Heart left ventricle (tissue), 16 donors: ENCODE measurements around the gene HAO2. TPM values are rescaled to one million over a fixed set of nuclear protein-coding genes. Genes with fewer than 3 reads are reported as not detected.

Experiments
- ATAC-seq, 4 donors: fragments of 200-7000 bp; cut with Tn5 transposase; one replicate each; pipeline ENCODE4 v1.9.1; 2020 to 2022; ENCODE audit warnings: moderate library complexity in 4 of 4, mild to moderate bottlenecking in 3 of 4, moderate number of reproducible peaks in 1 of 4
- DNase-seq, 5 donors: peaks; one replicate each; pipeline ENCODE4 v3.0.0-alpha.2; 2020
- H3K27ac ChIP-seq, 12 donors: fragments of 200-600 bp; sonication (generic) in 4 of 12; one replicate each; pipeline versions ENCODE4 v1.5.0 to v1.8.0; 2016 to 2022; ENCODE audit warnings: mild to moderate bottlenecking in 2 of 12
- H3K27me3 ChIP-seq, 9 donors: fragments of 200-600 bp; sonication (generic) in 2 of 9; one replicate each; pipeline versions ENCODE4 v1.5.1 to v1.8.0; 2016 to 2022; ENCODE audit warnings: mild to moderate bottlenecking in 3 of 9
- H3K36me3 ChIP-seq, 9 donors: fragments of 200-600 bp; sonication (generic) in 2 of 9; one replicate each; pipeline versions ENCODE4 v1.5.0 to v1.8.0; 2018 to 2022; ENCODE audit warnings: mild to moderate bottlenecking in 2 of 9
- H3K4me1 ChIP-seq, 12 donors: fragments of 200-600 bp; sonication (generic) in 4 of 12; one replicate each; pipeline versions ENCODE4 v1.5.0 to v1.8.0; 2016 to 2022; ENCODE audit warnings: mild to moderate bottlenecking in 3 of 12
- H3K4me3 ChIP-seq, 12 donors: fragments of 200-600 bp; sonication (generic) in 4 of 12; one replicate each; pipeline versions ENCODE4 v1.5.0 to v1.8.0; 2017 to 2022; ENCODE audit warnings: mild to moderate bottlenecking in 9 of 12, moderate library complexity in 4 of 12
- H3K9me3 ChIP-seq, 12 donors: fragments of 200-600 bp; sonication (generic) in 4 of 12; one replicate each; pipeline versions ENCODE4 v1.5.0 to v1.8.0; 2016 to 2022; ENCODE audit warnings: mild to moderate bottlenecking in 1 of 12
- POLR2A ChIP-seq, 2 donors: fragments of 450-650 bp; IDR thresholded peaks; one replicate each; pipeline ENCODE4 v1.6.1; 2017; ENCODE audit warnings: antibody characterized with exemption in 2 of 2, mild to moderate bottlenecking in 2 of 2, moderate library complexity in 2 of 2
- WGBS, 4 donors: extraction: QIAGEN DNeasy Blood & Tissue Kit in 2 of 4; methylation state at CpG; one replicate each; pipeline versions ENCODE4 v1.1.5 to v1.1.7; 2013 to 2018; 5-methylcytosine and 5-hydroxymethylcytosine counted together
- intact Hi-C, 10 donors: fragments of 100-400 bp; cut with DNase I; formaldehyde crosslinking; loops; one replicate each; pipeline versions ENCODE4 v1.11.1 to v1.14.2; 2022
- polyA plus RNA-seq, 2 donors: library from polyadenylated mRNA; stranded (reverse); fragments of 200-250 nt; gene quantifications; one replicate each; pipeline ENCODE4 v1.2.3, GENCODE V29; 2013
- total RNA-seq, 9 donors: library from RNA; depleted of rRNA in 2 of 9; stranded (reverse); fragments of >200 nt in 2 of 9; fragmentation: NEBNext Ultra II Directional in 3 of 9; extraction: Animal tissue kit (Norgen Biotek cat#: 25700) in 3 of 9; gene quantifications; one replicate each; pipeline versions ENCODE4 v1.1.0 to v1.2.4, GENCODE V29; 2016 to 2023
- TF ChIP-seq, protein P1 (sequence below), 12 donors: fragments of 200-600 bp; sonication (generic) in 4 of 12; IDR thresholded peaks; one replicate each; pipeline versions ENCODE4 v1.5.0 to v1.8.0; 2018 to 2022; ENCODE audit warnings: antibody characterized with exemption in 12 of 12, mild to moderate bottlenecking in 5 of 12
- donor health status: ischemic (EF 13 %, LVEDD 7.1; RV severe dilation, severe dysfunction).
- donor health status: healthy with polysubstance abuse.
- donor health status: DM: no; HTN: yes; CAD: no.
- donor health status: DM: no; HTN: no; CAD: no.
- donor health status: ischemic (EF 25% LVEDD 6.9; RV normal size, moderate dysfunction).
- donor health status: ischemic (EF 25% LVEDD 5.7; RV mildly dilated, moderate dysfunction).
- donor health status: healthy.
- donor health status: DM: yes; HTN: yes; CAD: no.
- donor health status: ischemic (EF 35%, LVEDD 5.7; RV mildly dilated, moderate dysfunction).
- donor health status: nonischemic (EF 11% LVEDD 7.7; RV severe dilation, severe dysfunction).
- donor health status: DM: yes; HTN: yes; CAD: no.
- donor health status: PGD.
- donor health status: ischemic (EF 29% LVEDD 5.4; RV normal size, mild dysfunction).
- donor health status: nonischemic (EF 23%, LVEDD 6.1; RV moderate dilation, normal function).

Gene HAO2
- total and polyA plus RNA-seq, 11 donors = not detected

DNA sequence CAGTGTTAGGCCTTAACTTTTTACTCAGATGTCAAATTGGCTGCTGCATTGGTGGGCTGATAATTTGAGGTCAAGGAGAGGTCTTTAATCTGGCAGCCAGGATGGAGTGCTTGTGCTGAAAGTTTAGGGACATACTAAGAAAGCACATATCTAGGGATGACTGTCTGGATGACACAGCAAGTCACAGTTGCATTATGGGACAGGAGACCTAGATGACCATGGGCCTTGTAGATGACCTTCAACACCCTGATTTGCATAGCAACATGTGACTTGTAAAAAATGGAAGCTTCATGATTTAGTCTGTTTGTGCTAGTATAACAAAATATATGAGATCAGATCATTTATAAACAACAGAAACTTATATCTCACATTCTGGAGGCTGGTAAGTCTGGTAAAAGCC lies 28.4 kb downstream of the HAO2 start:
- H3K27ac ChIP-seq = no peak overlapping the region
- peaks cover 0 to 2% (median 0%) of the 10 kb centered on the region in 12 donors for H3K9me3 ChIP-seq
- H3K27me3 ChIP-seq = peaks cover 0 to 3% (median 0%) of the 10 kb centered on the region in 9 donors
- no peak overlapping the region for H3K4me3 ChIP-seq
- no peak for ATAC-seq
- H3K36me3 ChIP-seq = no peaks in the 10 kb centered on the region
- intact Hi-C loops = no loop called here
- TF ChIP-seq, protein P1, sequence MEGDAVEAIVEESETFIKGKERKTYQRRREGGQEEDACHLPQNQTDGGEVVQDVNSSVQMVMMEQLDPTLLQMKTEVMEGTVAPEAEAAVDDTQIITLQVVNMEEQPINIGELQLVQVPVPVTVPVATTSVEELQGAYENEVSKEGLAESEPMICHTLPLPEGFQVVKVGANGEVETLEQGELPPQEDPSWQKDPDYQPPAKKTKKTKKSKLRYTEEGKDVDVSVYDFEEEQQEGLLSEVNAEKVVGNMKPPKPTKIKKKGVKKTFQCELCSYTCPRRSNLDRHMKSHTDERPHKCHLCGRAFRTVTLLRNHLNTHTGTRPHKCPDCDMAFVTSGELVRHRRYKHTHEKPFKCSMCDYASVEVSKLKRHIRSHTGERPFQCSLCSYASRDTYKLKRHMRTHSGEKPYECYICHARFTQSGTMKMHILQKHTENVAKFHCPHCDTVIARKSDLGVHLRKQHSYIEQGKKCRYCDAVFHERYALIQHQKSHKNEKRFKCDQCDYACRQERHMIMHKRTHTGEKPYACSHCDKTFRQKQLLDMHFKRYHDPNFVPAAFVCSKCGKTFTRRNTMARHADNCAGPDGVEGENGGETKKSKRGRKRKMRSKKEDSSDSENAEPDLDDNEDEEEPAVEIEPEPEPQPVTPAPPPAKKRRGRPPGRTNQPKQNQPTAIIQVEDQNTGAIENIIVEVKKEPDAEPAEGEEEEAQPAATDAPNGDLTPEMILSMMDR (IDR thresholded peaks at IDR 0.05) = no peak
- TF ChIP-seq POLR2A (IDR thresholded peaks at IDR 0.05) = no peak
- no peaks in the 10 kb centered on the region for H3K4me1 ChIP-seq
- DNase-seq = no peak

DNA sequence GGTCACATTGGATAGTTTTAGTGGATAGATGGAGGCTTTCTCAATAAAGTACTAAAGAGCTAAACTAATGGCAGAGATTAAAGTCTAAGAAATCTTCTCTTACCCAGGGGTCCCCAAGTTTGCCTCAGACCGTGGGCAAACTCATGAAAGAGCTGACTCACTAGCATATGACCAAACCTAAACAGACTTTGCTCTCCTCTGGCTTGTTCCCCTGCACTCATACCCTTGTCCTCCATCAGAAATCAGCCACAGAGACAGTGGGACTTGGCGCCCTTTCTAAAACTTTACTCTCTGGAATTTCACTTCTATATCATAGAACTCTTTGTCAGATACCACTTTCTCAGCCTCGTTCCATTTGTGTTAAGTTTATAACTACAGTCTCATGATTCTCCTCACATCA lies 29.4 kb downstream of the HAO2 start:
- intact Hi-C loops = no loop called here
- peaks cover 0 to 2% (median 0%) of the 10 kb centered on the region in 12 donors for H3K9me3 ChIP-seq
- no peak overlapping the region for H3K27ac ChIP-seq
- H3K4me1 ChIP-seq = no peaks in the 10 kb centered on the region
- 70 to 78% (median 73%) methylated on average over 3 of the region's 3 CpGs for WGBS, 4 donors
- TF ChIP-seq POLR2A (IDR thresholded peaks at IDR 0.05) = no peak
- TF ChIP-seq, protein P1 (IDR thresholded peaks at IDR 0.05) = no peak
- DNase-seq = no peak
- no peak for ATAC-seq
- peaks cover 0 to 3% (median 0%) of the 10 kb centered on the region in 9 donors for H3K27me3 ChIP-seq
- no peaks in the 10 kb centered on the region for H3K36me3 ChIP-seq
- no peak overlapping the region for H3K4me3 ChIP-seq

DNA sequence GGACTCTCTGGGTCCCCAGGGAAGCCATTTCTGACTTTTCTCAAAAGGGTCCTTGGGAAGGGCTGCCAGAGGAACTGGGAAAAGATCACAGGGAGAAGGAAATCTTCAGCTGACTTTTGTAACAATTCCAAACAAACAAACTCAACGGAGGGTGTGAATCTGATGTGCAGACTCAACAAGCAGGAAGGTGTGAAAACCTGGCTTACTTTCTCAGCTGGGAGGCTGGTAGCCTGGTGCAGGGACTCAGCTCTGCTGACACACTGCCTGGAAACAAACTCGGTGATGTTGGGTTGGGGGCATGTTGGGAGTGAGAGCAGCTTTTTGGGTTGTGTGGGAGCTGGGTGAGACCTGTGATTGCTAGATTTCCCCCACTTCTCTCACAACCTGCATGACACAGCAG lies 36.2 kb downstream of the HAO2 start:
- Histone ChIP-seq H3K27me3 (no peaks in the 10 kb centered on the region), H3K4me1 (no peaks in the 10 kb centered on the region), H3K27ac (no peak overlapping the region), H3K36me3 (no peaks in the 10 kb centered on the region), H3K9me3 (peaks cover 0 to 16% (median 0%) of the 10 kb centered on the region in 12 donors), H3K4me3 (no peak overlapping the region)
- no peak for ATAC-seq
- TF ChIP-seq POLR2A (IDR thresholded peaks at IDR 0.05) = no peak
- TF ChIP-seq, protein P1 (IDR thresholded peaks at IDR 0.05) = no peak
- 8 to 11% (median 10%) methylated on average over 2 of the region's 2 CpGs for WGBS, 4 donors
- DNase-seq = no peak
- intact Hi-C loops = no loop called here

DNA sequence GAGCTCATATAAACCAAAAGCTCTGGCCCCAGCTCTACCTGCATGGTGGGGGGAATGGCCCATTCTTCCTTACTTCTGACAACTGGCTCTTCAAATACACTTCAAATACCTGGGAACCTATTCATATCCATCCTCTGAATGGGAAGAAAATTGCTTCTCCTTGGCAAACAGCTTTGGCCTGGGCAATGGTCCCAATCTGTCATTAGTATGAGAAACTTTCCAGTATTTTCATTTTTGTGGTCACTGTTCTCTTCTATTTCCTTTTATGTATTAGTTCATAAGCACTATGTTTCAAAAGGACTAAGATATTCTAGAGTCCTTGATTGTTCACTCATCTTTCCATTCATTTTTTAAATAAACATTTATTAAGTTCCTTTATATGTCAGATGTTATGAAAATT lies 41.1 kb downstream of the HAO2 start:
- ATAC-seq (no peak), DNase-seq (no peak)
- TF ChIP-seq, protein P1 (IDR thresholded peaks at IDR 0.05) = no peak
- TF ChIP-seq POLR2A (IDR thresholded peaks at IDR 0.05) = no peak
- H3K27ac ChIP-seq = no peak overlapping the region
- H3K27me3 ChIP-seq = no peaks in the 10 kb centered on the region
- H3K9me3 ChIP-seq = peaks cover 0 to 16% (median 0%) of the 10 kb centered on the region in 12 donors
- no peaks in the 10 kb centered on the region for H3K36me3 ChIP-seq
- no peak overlapping the region for H3K4me3 ChIP-seq
- intact Hi-C loops = no loop called here
- H3K4me1 ChIP-seq = no peaks in the 10 kb centered on the region
